ENCODE results near the gene SNAI3. TPM values are rescaled to one million over a fixed set of nuclear protein-coding genes. Genes with fewer than 3 reads are reported as not detected.

SNAI3 gene
- total and polyA plus RNA-seq, 2 of the 4 experiments (the other 2 are of a cell fraction): 0.21 TPM; not detected in 1

DNA sequence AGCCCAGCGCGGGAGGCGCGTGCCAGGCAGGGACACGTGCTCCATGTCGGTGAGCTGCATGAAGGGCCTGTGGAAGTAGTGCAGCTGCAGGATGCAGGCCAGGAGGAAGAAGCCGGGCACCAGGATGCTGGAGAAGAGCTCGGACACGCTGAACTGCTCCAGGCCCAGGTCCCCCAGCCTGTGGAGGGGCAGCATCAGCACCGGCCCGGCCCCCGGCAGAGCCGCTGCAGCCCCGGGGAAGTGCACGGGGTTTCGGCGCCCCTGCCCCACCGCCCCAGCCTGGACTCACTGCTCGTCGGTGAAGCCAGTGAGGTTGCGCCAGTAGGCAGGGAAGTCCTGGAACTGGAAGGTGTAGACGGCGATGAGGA, 48.0 kb upstream of the SNAI3 start:
- TF ChIP-seq MXI1 (IDR thresholded peaks at IDR 0.05; ENCODE audit: borderline replicate concordance, low read depth, low read length) (no peak), MAZ (IDR thresholded peaks at IDR 0.05; ENCODE audit: borderline replicate concordance, low read depth, low read length) (no peak), RAD21 (IDR thresholded peaks at IDR 0.05; ENCODE audit: low read length) (no peak), BHLHE40 (IDR thresholded peaks at IDR 0.05; ENCODE audit: low read depth, low read length) (no peak), POLR2A (IDR thresholded peaks at IDR 0.05; ENCODE audit: low read depth, low read length) (no peak), MAFK (IDR thresholded peaks at IDR 0.05; ENCODE audit: low read depth, low read length) (no peak), SMC3 (IDR thresholded peaks at IDR 0.05; ENCODE audit: low read depth, low read length) (no peak), CHD1 (IDR thresholded peaks at IDR 0.05; ENCODE audit: low read depth, low read length) (no peak), RFX5 (IDR thresholded peaks at IDR 0.05; ENCODE audit: low read depth, low read length) (no peak), FOS (IDR thresholded peaks at IDR 0.05; ENCODE audit: low read depth, low read length) (no peak), RCOR1 (IDR thresholded peaks at IDR 0.05; ENCODE audit: insufficient replicate concordance, low read length) (no peak), CEBPB (IDR thresholded peaks at IDR 0.05; ENCODE audit: low read depth, low read length) (no peak), NFE2L2 (IDR thresholded peaks at IDR 0.05; ENCODE audit: low read depth, low read length) (no peak)
- TF ChIP-seq, protein P1, sequence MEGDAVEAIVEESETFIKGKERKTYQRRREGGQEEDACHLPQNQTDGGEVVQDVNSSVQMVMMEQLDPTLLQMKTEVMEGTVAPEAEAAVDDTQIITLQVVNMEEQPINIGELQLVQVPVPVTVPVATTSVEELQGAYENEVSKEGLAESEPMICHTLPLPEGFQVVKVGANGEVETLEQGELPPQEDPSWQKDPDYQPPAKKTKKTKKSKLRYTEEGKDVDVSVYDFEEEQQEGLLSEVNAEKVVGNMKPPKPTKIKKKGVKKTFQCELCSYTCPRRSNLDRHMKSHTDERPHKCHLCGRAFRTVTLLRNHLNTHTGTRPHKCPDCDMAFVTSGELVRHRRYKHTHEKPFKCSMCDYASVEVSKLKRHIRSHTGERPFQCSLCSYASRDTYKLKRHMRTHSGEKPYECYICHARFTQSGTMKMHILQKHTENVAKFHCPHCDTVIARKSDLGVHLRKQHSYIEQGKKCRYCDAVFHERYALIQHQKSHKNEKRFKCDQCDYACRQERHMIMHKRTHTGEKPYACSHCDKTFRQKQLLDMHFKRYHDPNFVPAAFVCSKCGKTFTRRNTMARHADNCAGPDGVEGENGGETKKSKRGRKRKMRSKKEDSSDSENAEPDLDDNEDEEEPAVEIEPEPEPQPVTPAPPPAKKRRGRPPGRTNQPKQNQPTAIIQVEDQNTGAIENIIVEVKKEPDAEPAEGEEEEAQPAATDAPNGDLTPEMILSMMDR (conservative IDR thresholded peaks at IDR 0.05; ENCODE audit: low read depth, low read length): no peak
- TF ChIP-seq, protein P2, sequence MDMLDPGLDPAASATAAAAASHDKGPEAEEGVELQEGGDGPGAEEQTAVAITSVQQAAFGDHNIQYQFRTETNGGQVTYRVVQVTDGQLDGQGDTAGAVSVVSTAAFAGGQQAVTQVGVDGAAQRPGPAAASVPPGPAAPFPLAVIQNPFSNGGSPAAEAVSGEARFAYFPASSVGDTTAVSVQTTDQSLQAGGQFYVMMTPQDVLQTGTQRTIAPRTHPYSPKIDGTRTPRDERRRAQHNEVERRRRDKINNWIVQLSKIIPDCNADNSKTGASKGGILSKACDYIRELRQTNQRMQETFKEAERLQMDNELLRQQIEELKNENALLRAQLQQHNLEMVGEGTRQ (IDR thresholded peaks at IDR 0.05; ENCODE audit: low read depth, low read length): no peak
- TF ChIP-seq, protein P3, sequence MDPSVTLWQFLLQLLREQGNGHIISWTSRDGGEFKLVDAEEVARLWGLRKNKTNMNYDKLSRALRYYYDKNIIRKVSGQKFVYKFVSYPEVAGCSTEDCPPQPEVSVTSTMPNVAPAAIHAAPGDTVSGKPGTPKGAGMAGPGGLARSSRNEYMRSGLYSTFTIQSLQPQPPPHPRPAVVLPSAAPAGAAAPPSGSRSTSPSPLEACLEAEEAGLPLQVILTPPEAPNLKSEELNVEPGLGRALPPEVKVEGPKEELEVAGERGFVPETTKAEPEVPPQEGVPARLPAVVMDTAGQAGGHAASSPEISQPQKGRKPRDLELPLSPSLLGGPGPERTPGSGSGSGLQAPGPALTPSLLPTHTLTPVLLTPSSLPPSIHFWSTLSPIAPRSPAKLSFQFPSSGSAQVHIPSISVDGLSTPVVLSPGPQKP (IDR thresholded peaks at IDR 0.05; ENCODE audit: borderline replicate concordance, low read depth, low read length): no peak
- Histone ChIP-seq H4K5ac (ENCODE audit: low read depth, low read length) (no peak overlapping the region), H4K91ac (ENCODE audit: insufficient read depth, low read depth, low read length) (no peak overlapping the region), H2BK20ac (ENCODE audit: low read depth, low read length) (no peak overlapping the region), H3K27ac (ENCODE audit: insufficient read depth, low read length) (no peak overlapping the region), H3K27me3 (ENCODE audit: control insufficient read depth, insufficient read depth, low read length) (no peaks in the 10 kb centered on the region), H3K4me2 (ENCODE audit: low read depth, low read length) (no peak overlapping the region), H4K20me1 (ENCODE audit: insufficient read depth, low read length) (peaks cover 60% of the 10 kb centered on the region), H3K14ac (replicated peaks; ENCODE audit: low read depth, low read length) (no peak overlapping the region), H2AK9ac (replicated peaks; ENCODE audit: low read depth, low read length, poor library complexity) (no peak overlapping the region), H2BK120ac (ENCODE audit: low read depth, low read length) (no peak overlapping the region), H2AFZ (replicated peaks; ENCODE audit: low read length, poor library complexity) (no peak overlapping the region), H3K9me1 (ENCODE audit: insufficient read depth, low read length) (no peaks in the 10 kb centered on the region; the same call in 1 of the 2 replicates), H3K9me3 (ENCODE audit: control insufficient read depth, insufficient read depth, low read length) (no peaks in the 10 kb centered on the region), H3K9ac (ENCODE audit: low read depth, low read length) (no peak overlapping the region), H3K4ac (ENCODE audit: low read depth, low read length) (no peak overlapping the region), H3K36me3 (ENCODE audit: control insufficient read depth, insufficient read depth, low read length) (peaks cover 68% of the 10 kb centered on the region), H3K23ac (ENCODE audit: low read depth, low read length) (no peak overlapping the region), H4K8ac (ENCODE audit: low read depth in 2 of 2, low read length in 2 of 2) (no peak overlapping the region), H3K56ac (ENCODE audit: extremely low read depth, insufficient read depth, low read length) (no peak overlapping the region), H3K4me3 (ENCODE audit: insufficient read depth, low read depth, low read length) (no peak overlapping the region), H2BK5ac (ENCODE audit: low read depth, low read length, poor library complexity, severe bottlenecking) (no peak overlapping the region), H2BK15ac (ENCODE audit: low read depth, low read length) (no peak overlapping the region), H2AK5ac (ENCODE audit: low read depth, low read length) (no peak overlapping the region), H3K79me1 (ENCODE audit: low read depth in 1 of 2, low read length in 2 of 2) (peaks cover 3 to 58% of the 10 kb centered on the region in 2 experiments; a peak in 3 of 4 replicates), H3K4me1 (ENCODE audit: control insufficient read depth, insufficient read depth, low read length) (no peaks in the 10 kb centered on the region), H3K18ac (ENCODE audit: low read depth, low read length) (no peak overlapping the region)
- DNase-seq (no peak), ATAC-seq (ENCODE audit: low read depth) (no peak)
- 94% methylated on average over 14 of the region's 23 CpGs; no CpG with 5 or more reads in 1 of the 2 experiments for WGBS, 2 experiments (ENCODE audit: extremely low coverage in 2 of 2, insufficient read length in 1 of 2)
- in situ Hi-C loops (cut with MboI; ENCODE audit: low sequenced_read_pairs): no loop called here
- ChIA-PET POLR2A (ENCODE audit: unreplicated experiment) (no interaction called here), CTCF (no interaction called here)
- intact Hi-C loops (cut with micrococcal nuclease): no loop called here
- dilution Hi-C loops (cut with HindIII; ENCODE audit: low sequenced_read_pairs, unreplicated experiment): no loop called here
- TSS peak; percentile 65 for BruUV-seq (replicated peaks)

Measured in IMR-90 (cell line).